ENCODE data around the gene PIK3R5. TPM values are rescaled to one million over a fixed set of nuclear protein-coding genes. Genes with fewer than 3 reads are reported as not detected.

Gene PIK3R5
- total RNA-seq, 1 experiment from 2014 or later, result 5.9 TPM

DNA sequence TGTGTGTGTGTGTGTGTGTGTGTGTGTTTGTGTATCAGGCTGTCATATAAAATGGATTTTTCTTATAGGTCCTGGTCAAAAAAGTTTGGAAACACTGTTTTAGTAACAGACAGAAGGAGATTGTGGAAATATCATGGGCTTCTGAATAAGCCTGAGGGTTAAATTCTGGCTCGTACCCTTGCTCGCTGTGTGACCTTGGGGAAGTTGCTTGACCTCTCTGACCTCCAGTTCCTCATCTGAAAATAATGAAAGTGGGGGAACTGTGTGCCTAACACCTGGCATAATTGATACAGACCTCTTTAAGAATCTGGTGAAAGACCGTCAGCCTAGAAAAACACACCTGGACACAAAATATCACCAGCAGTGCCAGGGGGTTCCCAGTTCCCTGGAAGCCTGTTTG, 72.4 kb downstream of the PIK3R5 start:
- DNase-seq (ENCODE audit: low spot score) (no peak), ATAC-seq (no peak)
- no peak for TF ChIP-seq ZNF671 (CRISPR knock-in tag; IDR thresholded peaks at IDR 0.05)
- peak; percentile 17; the same call in 1 of the 2 replicates for TF ChIP-seq GTF2I (CRISPR knock-in tag; conservative IDR thresholded peaks at IDR 0.05)
- H3K4me1 Mint-ChIP-seq, result peaks cover 12% of the 10 kb centered on the region
- H3K4me3 Mint-ChIP-seq, result no peak overlapping the region
- peaks cover 3% of the 10 kb centered on the region; the same call in 1 of the 2 replicates for H3K27me3 Mint-ChIP-seq (ENCODE audit: low read depth)
- H3K9me3 Mint-ChIP-seq, result no peaks in the 10 kb centered on the region
- no peak overlapping the region for H3K27ac Mint-ChIP-seq
- no peaks in the 10 kb centered on the region for H3K36me3 Mint-ChIP-seq
- ChIA-PET CTCF (interaction anchor here (0.6 to 5.7 kb wide), 8 partner anchors 60 to 661 kb away, joined by 4 to 107 read pairs (median 24); partner anchors contain the start of genes MFSD6L and PIK3R5), POLR2A (no interaction called here)

DNA sequence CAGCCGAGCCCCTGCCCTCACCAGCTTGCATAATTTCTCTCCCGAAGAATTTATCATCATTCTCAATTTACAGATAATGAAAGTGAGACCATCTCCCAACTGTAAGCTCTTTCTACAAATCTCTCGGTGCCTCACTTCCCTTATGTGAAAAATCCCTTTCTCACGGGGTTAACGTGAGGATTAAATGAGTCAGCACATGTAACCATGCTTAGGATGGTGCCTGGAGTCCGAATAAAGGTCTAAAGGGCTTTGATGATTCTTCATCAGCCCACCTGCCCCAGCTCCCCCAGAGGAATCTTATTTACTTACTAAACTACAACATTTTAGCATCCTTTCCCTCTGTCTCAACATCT, 73.2 kb downstream of the PIK3R5 start:
- DNase-seq (ENCODE audit: low spot score), result no peak
- no peak for TF ChIP-seq OVOL2 (CRISPR knock-in tag; IDR thresholded peaks at IDR 0.05; ENCODE audit: borderline replicate concordance)
- TF ChIP-seq KAT7 (CRISPR knock-in tag; IDR thresholded peaks at IDR 0.05; ENCODE audit: borderline replicate concordance), result no peak
- TF ChIP-seq, protein P1, sequence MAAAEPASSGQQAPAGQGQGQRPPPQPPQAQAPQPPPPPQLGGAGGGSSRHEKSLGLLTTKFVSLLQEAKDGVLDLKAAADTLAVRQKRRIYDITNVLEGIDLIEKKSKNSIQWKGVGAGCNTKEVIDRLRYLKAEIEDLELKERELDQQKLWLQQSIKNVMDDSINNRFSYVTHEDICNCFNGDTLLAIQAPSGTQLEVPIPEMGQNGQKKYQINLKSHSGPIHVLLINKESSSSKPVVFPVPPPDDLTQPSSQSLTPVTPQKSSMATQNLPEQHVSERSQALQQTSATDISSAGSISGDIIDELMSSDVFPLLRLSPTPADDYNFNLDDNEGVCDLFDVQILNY (CRISPR knock-in tag; IDR thresholded peaks at IDR 0.05), result no peak
- no peak for TF ChIP-seq NR1H2 (CRISPR knock-in tag; IDR thresholded peaks at IDR 0.05)
- TF ChIP-seq NFE2L1 (CRISPR knock-in tag; IDR thresholded peaks at IDR 0.05), result no peak
- no peak for TF ChIP-seq NR3C1 (CRISPR knock-in tag; conservative IDR thresholded peaks at IDR 0.05; ENCODE audit: low read depth)
- TF ChIP-seq, protein P2, sequence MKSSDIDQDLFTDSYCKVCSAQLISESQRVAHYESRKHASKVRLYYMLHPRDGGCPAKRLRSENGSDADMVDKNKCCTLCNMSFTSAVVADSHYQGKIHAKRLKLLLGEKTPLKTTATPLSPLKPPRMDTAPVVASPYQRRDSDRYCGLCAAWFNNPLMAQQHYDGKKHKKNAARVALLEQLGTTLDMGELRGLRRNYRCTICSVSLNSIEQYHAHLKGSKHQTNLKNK (CRISPR knock-in tag; IDR thresholded peaks at IDR 0.05), result no peak
- no peak for TF ChIP-seq GRHL2 (CRISPR knock-in tag; IDR thresholded peaks at IDR 0.05; ENCODE audit: insufficient replicate concordance, severe bottlenecking)
- POLR2A ChIA-PET, result no interaction called here
- Mint-ChIP-seq H3K4me1 (peaks cover 12% of the 10 kb centered on the region), H3K36me3 (no peaks in the 10 kb centered on the region), H3K27ac (no peak overlapping the region), H3K9me3 (no peaks in the 10 kb centered on the region), H3K27me3 (ENCODE audit: low read depth) (peaks cover 3% of the 10 kb centered on the region; the same call in 1 of the 2 replicates), H3K4me3 (no peak overlapping the region)
- ATAC-seq, result no peak
- CTCF ChIA-PET, result interaction anchor here (1.1 to 5.7 kb wide), 4 partner anchors 7 to 93 kb away, joined by 3 to 64 read pairs (median 32); partner anchors contain the start of gene MFSD6L

DNA sequence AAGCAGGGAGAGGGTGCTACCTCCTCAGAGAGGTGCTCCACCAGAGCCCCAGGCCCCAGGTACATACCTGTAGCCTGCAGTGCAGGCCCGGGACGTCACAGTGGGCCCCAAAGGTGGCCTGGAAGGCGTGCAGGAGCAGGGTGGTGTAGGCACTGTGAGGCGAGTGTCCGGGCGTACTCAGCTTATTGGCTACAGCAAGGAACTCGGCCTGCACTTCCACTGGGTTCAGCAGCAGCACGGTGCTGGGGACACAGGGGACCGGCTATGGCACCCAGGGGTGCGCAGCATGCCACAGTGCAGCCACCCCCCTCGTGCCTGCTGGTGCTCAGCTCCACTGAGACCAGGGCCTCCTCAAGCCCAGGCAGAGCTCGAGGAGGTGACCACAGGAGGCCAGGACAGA, 74.8 kb downstream of the PIK3R5 start:
- no peak overlapping the region for H3K4me3 Mint-ChIP-seq
- no peak for DNase-seq (ENCODE audit: low spot score)
- H3K36me3 Mint-ChIP-seq, result no peaks in the 10 kb centered on the region
- no peaks in the 10 kb centered on the region for H3K9me3 Mint-ChIP-seq
- H3K27ac Mint-ChIP-seq, result no peak overlapping the region
- CTCF ChIA-PET, result interaction anchor here (0.9 to 5.7 kb wide), 5 partner anchors 9 to 107 kb away, joined by 4 to 64 read pairs (median 5); partner anchors contain the start of gene MFSD6L
- peaks cover 3% of the 10 kb centered on the region; the same call in 1 of the 2 replicates for H3K27me3 Mint-ChIP-seq (ENCODE audit: low read depth)
- peaks cover 12% of the 10 kb centered on the region for H3K4me1 Mint-ChIP-seq
- ATAC-seq, result no peak
- POLR2A ChIA-PET, result no interaction called here
- TF ChIP-seq, protein P3, sequence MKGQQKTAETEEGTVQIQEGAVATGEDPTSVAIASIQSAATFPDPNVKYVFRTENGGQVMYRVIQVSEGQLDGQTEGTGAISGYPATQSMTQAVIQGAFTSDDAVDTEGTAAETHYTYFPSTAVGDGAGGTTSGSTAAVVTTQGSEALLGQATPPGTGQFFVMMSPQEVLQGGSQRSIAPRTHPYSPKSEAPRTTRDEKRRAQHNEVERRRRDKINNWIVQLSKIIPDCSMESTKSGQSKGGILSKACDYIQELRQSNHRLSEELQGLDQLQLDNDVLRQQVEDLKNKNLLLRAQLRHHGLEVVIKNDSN (CRISPR knock-in tag; IDR thresholded peaks at IDR 0.05), result no peak
- TF ChIP-seq MYBL2 (CRISPR knock-in tag; IDR thresholded peaks at IDR 0.05), result no peak
- TF ChIP-seq TEAD4 (CRISPR knock-in tag; IDR thresholded peaks at IDR 0.05), result no peak
- no peak for TF ChIP-seq CREM (CRISPR knock-in tag; IDR thresholded peaks at IDR 0.05)
- TF ChIP-seq ZBTB21 (CRISPR knock-in tag; IDR thresholded peaks at IDR 0.05; ENCODE audit: borderline replicate concordance), result no peak
- TF ChIP-seq TEAD1 (CRISPR knock-in tag; IDR thresholded peaks at IDR 0.05), result no peak
- no peak for TF ChIP-seq OVOL2 (CRISPR knock-in tag; IDR thresholded peaks at IDR 0.05; ENCODE audit: borderline replicate concordance)
- TF ChIP-seq RORB (CRISPR knock-in tag; IDR thresholded peaks at IDR 0.05), result no peak
- TF ChIP-seq, protein P1 (CRISPR knock-in tag; IDR thresholded peaks at IDR 0.05), result no peak
- TF ChIP-seq, protein P4, sequence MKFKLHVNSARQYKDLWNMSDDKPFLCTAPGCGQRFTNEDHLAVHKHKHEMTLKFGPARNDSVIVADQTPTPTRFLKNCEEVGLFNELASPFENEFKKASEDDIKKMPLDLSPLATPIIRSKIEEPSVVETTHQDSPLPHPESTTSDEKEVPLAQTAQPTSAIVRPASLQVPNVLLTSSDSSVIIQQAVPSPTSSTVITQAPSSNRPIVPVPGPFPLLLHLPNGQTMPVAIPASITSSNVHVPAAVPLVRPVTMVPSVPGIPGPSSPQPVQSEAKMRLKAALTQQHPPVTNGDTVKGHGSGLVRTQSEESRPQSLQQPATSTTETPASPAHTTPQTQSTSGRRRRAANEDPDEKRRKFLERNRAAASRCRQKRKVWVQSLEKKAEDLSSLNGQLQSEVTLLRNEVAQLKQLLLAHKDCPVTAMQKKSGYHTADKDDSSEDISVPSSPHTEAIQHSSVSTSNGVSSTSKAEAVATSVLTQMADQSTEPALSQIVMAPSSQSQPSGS (CRISPR knock-in tag; IDR thresholded peaks at IDR 0.05; ENCODE audit: borderline replicate concordance, low read depth), result no peak
- TF ChIP-seq NR2C2 (CRISPR knock-in tag; IDR thresholded peaks at IDR 0.05), result no peak
- TF ChIP-seq NFYB (CRISPR knock-in tag; conservative IDR thresholded peaks at IDR 0.05; ENCODE audit: low read depth), result no peak
- TF ChIP-seq, protein P5, sequence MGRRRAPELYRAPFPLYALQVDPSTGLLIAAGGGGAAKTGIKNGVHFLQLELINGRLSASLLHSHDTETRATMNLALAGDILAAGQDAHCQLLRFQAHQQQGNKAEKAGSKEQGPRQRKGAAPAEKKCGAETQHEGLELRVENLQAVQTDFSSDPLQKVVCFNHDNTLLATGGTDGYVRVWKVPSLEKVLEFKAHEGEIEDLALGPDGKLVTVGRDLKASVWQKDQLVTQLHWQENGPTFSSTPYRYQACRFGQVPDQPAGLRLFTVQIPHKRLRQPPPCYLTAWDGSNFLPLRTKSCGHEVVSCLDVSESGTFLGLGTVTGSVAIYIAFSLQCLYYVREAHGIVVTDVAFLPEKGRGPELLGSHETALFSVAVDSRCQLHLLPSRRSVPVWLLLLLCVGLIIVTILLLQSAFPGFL (CRISPR knock-in tag; IDR thresholded peaks at IDR 0.05; ENCODE audit: borderline replicate concordance), result no peak
- TF ChIP-seq, protein P2 (CRISPR knock-in tag; IDR thresholded peaks at IDR 0.05), result no peak
- TF ChIP-seq IRF2 (CRISPR knock-in tag; IDR thresholded peaks at IDR 0.05; ENCODE audit: borderline replicate concordance, low read depth), result no peak
- TF ChIP-seq NFATC4 (CRISPR knock-in tag; IDR thresholded peaks at IDR 0.05), result no peak

Data from WTC11 (cell line).